HG03045 (cell line): ENCODE measurements around the gene SLC26A1.
A peak's percentile ranks its signal among the peaks of the same experiment; 100 is the strongest.
"Not testable (repeated sequence)": the region's sequence is repeated elsewhere in the genome, so short reads cannot be mapped to it uniquely, and the experiment has no call there.

ENCODE experiments used
- ATAC-seq: cut with Tn5 transposase; IDR thresholded peaks from one replicate; pipeline ENCODE4 v1.9.1; 2021; ENCODE audit warnings: mild to moderate bottlenecking, moderate library complexity; ENCODE audit not compliant: unreplicated experiment

The SLC26A1 gene

DNA sequence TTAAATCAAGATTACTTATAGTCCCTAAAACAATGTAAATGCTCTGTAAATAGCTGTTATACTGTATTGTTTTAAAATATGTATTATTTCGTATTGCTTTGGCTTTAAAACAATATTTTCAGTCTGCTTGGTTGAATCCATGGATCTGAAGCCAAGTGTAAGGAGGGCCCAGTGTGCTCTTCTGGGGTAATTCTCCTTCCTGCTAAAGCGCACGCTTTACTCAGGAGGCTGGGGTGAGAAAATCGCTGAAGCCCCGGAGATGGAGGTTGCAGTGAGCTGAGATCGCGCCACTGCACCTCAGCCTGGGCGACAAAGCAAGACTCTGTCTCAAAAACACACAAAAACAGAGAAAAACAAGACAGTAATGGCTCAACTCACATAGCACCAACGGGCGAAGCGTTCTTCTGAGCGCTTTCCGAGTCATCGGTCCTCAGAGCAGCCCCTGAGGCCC lies 6.8 kb downstream of the SLC26A1 start:
- ATAC-seq: peak; percentile 13

DNA sequence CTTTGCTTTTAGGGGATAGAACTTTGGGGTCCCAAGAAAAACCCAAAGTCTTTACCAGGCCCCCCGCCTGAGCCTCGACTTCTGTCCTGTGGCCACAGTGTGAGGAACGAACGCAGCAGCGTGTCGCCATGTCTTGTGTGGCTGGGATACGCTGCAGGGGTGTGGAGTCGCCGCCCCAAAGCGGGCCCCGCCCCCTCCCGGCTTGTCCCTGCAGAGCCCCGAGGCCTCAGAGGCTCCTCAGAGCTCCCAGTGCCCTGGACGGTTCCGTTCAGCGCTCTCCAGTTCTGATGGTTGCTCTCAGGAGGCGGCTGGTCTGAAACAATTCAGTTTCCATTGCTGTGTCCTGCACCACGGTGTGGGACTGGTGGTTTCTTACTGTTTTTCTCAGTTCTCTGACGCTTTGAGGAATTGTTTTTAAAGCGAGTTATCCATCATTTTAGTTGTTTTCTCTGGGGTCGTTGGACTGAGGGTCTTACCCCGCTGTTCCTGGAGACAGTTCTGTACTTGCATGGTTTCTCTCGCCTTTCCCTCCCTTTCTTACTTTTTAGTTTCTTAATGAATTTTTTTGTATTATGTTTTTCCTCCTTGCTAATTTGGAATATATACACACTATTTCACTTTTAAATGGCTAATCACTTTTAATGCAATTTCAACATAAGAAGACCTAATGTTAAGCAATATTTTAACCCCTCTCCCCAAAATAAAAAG lies 7.9 kb downstream of the SLC26A1 start:
- ATAC-seq: no peak

- no peak for ATAC-seq
Measured at GRCh38 chr4:984336-985054, 8.7 kb downstream of the SLC26A1 start.

- no peak for ATAC-seq
Measured at GRCh38 chr4:982814-983213, 10.4 kb downstream of the SLC26A1 start.

GRCh38 chr4:982291-982690 lies 10.9 kb downstream of the SLC26A1 start:
- ATAC-seq: no peak

- no peak for ATAC-seq
Measured at GRCh38 chr4:978957-979701, 14.1 kb downstream of the SLC26A1 start.

- ATAC-seq: not testable (repeated sequence)
Measured at GRCh38 chr4:976016-976415, 17.2 kb downstream of the SLC26A1 start.

GRCh38 chr4:974668-975067 lies 18.5 kb downstream of the SLC26A1 start:
- ATAC-seq: no peak

DNA sequence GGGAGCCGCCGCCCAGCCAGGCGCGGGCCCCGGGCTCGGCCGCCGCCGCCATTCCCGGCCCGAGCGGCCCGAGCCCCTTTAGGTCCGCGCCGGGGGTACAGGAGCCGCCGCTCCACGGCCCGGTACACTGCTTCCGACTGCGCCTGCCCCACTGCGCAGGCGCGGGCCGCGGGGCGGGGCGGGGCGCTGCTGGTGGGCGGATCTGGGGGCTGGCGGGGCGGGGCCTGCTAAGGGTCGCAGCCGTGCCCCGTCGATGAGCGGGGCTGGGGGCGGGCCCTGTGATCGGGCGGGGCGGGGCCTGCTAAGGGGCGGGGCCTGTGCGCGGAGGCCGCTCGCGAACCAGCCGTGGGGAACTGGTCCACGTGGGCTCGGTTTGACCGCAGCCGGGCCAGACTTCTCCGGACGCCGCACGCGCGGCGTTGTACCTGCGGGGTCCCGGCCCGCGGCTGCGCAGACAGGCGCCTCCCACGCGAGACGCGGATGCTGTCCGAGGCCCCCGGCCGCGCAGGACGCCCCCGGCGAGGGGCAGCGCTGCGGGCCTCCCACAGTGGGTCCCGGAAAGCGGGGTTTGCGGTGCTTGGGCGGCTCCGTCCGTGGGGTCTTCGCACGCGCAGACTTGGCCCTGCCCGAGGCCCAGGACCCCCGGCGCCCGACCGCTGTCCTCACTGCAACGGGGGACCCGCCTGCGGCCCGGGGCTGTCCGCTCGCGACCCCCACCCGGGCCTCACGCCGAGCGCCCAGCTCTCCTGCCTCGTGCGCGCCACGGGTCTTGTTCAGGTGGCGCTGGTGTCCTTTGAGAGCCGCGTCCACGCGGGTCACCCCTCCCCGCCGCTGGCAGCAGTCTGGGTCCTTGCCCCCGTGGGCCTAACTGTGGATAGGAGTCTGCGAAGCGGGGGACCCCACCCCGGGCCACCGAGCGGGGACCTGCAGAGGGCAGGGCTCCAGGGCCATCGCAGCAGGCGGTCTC lies 19.5 kb downstream of the SLC26A1 start, which contains the start of gene DGKQ:
Gene DGKQ (minus strand): TSS at position 139 of the 967 bp plus-strand sequence. CDS start 87 bp downstream, at position 52.
- peak; percentile 62 for ATAC-seq

DNA sequence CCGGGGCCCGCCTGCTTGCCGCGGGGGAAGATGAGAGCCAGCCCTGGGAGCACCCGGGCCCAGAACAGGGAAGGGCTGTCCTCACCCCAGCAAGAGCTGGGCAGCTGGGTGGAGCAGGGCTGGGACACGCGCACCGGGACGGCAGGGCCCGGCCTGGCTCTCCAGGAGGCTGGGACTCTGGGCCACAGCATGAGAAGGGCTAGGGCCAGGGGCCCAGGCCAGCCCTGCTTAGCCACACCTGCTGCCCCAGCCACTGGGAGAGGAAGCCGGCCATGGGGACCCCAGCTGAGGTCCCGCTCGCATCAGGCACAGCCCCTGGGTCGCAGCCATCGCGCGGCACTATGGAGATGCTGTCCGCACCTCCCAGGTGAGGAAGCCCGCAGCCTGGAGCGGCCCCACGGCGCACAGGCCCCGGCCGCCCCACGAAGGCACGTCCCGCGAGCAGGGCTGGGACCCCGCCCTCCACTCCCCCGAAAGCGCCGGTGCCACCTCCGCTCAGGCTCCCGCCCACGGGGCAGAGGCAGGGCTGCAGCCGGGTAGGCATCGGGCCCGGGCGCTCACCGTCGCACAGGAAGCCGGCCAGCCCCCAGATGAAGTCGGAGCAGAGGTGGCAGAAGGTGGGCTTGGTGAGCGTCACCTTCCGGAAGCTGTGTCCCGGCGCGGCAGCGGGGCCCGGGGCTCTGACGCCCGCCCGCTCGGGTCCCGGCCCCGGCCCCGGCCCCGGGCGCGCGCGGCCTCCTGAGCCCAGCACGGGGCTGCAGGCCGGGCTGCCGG lies 20.4 kb downstream of the SLC26A1 start:
- peak; percentile 43 for ATAC-seq

GRCh38 chr4:971666-972500 lies 21.3 kb downstream of the SLC26A1 start:
- ATAC-seq: no peak

DNA sequence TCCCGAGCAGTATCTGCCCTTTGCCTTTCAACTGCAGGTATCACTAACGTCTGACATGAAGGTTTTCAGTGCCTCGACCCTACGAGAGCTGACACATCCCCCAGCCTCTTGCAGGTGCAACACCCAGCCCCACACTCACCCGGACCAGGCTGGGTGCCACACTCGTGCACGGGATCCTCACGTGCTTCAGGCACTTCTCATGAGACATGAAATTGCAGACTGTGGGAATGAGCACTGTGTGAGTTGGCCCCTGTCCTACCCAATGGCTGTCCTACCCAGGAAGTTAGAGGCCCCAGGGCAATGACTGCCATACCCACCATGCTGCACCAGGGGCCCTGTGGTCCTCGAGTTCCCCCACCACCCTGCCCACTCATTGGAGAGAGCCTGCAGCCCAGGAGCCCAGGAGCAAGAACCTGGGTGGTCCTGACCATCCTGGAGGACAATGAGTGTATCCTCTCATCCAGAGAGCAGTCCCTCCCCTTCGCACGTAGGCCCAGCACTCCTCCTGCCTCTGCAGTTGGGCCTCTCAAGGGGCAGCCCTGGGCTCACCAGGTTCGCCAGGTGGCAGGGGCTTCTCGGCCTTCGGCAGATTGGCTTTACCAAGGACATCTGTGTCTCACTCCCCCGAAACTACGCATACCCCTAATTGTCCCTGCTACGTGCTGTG lies 22.2 kb downstream of the SLC26A1 start:
- no peak for ATAC-seq

DNA sequence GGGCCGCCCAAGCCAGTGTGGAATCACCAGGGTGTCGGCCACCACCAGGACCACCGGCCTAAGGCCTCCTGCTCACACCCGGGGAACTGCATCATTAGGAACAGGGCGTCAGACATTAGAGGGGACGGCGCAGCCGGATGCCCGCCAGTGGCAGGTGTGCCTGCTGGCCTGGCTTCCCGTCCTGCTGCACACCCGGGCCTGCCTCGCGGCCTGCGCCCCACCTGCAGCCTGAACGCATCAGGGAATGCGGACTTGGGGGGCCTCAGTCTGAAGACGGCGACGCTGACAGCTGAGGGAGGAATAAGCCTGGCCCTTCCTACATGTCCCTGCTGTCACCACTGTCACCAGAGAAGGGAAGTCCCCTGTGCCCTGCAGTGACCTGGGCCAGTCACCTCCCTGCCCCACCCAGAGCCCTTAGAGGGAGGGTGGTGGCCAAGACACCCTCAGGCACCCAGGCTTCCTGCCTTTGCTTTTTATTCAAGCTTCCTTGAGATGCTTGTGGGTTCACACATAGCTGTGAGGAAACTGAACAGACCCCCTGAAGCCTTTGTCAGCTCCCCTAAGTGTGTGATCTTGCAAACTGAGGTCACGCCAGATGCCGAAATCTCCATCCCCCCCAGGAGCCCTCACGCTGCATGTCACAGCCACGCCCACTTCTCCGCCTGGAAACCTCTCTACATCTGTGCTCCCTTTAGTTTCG lies 23.0 kb downstream of the SLC26A1 start:
- no peak for ATAC-seq

GRCh38 chr4:968621-969394 lies 24.4 kb downstream of the SLC26A1 start:
- ATAC-seq: no peak

DNA sequence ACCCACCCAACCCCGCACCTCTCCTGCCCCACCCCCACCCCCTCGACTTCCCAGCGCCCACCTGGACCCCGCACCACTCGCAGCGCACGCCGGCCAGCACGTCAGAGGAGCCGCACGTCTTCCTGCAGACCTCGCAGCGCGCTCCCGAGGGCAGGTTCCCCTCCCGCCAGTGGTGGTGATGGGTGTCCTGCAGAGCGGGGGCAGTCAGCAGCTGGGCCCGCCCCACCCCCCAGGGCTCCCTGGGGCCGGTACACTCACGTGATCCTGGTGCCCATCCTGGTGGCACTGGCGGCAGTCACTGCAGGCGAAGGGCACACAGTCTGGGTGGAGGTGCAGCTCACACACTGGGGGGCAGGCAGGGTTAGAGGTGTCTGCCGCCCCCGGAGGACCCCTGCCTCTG lies 25.0 kb downstream of the SLC26A1 start:
- no peak for ATAC-seq

DNA sequence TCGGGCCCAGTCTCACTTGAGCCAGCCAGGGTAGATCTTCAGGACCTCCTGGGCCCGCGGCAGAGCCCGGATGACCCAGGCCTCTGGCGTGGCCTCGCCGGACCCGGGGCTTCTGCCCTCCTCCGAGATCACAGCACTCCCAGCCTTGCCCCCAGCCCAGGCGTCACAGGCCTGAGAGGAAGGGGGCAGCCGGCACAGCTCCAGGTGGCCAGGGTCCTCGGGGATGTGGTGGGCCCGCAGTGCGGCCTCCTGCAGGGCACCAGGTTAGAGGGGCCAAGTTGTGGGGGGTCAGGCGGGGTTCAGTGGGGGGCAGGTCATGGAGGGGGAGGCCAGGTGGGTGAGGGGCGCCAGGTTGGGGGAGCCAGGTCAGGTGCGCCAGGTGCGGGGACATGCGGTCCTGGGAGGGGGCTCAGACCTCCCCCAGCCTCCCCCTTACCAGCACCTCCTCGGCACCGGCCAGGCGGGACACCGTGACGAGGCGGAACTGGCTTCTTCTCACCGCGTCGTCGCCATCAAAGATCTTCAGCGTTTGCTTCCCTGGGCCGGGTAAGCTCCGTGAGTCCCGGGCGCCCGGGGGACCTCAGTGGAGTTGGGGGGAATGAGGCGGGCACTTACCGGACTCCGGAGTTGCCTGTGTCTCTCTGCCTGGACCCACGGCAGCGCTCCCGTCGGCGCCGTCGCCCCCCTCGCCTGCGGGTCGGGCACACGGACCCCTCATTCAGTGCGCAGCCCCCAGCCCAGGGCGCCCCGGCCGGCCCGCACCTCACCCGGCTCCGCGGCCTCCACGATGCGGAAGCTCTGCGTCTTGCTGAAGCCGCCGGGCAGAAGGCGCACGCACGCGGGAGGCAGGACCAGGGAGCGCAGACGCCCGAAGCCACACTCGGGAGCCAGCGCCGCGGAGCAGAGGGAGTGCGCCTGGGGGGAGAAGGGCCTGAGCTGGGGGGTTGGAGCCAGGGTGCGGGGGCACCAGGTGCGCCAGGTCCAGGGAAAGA lies 25.8 kb downstream of the SLC26A1 start:
- no peak for ATAC-seq
